Activated CD8-positive, alpha-beta memory T cell treated with anti-CD3 and anti-CD28 coated beads for 4 hours (primary cell): Measurements from ENCODE around the gene WFS1.

Experiments
- DNase-seq, 2 donors: peaks; one replicate each; pipeline ENCODE4 v3.0.0-alpha.2; 2020; ENCODE audit warnings: low read depth in 2 of 2

The WFS1 gene

DNA sequence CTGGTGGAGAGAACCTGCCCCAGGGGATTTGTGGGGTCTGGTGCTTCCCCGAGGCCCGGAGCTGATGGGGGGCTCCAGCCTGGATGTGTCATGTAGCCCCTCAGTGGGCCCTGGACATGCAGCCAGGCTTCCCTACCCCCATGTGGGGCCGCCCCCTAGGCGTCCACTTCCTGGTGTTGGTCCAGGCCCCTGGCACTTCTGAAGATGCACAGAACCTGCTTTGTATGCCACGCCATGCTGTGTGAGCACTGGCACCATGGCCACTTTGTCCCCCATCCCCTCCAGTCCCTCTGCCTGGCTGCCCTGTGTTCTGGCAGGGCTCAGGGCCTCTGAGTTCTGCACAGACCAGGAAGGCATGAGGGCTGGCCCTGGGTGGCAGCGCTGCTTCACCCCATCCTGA is 29.2 kb downstream of the WFS1 start:
- no peak for DNase-seq

DNA sequence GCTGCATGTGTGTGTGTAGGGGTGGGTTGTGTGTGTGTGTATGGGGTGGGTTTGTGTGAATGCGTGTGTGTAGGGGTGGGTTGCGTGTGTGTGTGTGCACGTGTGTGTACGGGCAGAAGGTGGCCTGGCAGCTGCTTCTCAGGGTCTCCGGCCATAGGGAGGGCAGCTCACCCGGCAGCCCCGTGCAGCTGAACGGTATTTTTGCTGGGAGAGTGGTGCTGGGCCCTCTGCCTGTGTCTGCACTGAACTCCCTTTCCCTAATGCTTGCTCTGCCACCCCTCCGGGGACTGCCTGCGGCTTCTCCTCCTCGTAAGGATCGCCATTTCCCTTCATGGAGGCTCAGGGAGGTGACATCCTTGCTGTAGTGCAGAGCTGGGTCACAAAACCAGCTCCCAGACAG is 30.2 kb downstream of the WFS1 start:
- DNase-seq = no peak

DNA sequence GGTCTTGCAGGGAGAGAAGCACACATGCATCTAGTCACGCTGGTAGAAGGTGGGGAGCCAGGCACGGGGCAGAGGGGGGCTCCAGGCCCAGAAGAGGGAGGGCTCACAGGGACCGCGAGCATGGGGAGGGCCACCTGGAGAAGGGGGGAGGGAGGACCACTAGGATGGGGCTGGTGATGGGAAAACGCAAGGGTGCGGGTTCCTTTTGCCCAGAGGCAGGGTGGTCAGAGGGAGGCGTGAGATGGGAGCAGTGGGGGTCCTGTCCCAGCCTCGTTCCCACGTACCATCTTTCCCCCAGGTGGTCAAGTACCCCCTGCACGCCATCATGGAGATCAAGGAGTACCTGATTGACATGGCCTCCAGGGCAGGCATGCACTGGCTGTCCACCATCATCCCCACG is 30.7 kb downstream of the WFS1 start:
- no peak for DNase-seq

DNA sequence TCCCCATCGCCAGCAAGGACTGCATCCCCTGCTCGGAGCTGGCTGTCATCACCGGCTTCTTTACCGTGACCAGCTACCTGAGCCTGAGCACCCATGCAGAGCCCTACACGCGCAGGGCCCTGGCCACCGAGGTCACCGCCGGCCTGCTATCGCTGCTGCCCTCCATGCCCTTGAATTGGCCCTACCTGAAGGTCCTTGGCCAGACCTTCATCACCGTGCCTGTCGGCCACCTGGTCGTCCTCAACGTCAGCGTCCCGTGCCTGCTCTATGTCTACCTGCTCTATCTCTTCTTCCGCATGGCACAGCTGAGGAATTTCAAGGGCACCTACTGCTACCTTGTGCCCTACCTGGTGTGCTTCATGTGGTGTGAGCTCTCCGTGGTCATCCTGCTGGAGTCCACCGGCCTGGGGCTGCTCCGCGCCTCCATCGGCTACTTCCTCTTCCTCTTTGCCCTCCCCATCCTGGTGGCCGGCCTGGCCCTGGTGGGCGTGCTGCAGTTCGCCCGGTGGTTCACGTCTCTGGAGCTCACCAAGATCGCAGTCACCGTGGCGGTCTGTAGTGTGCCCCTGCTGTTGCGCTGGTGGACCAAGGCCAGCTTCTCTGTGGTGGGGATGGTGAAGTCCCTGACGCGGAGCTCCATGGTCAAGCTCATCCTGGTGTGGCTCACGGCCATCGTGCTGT is 31.5 kb downstream of the WFS1 start:
- no peak for DNase-seq

DNA sequence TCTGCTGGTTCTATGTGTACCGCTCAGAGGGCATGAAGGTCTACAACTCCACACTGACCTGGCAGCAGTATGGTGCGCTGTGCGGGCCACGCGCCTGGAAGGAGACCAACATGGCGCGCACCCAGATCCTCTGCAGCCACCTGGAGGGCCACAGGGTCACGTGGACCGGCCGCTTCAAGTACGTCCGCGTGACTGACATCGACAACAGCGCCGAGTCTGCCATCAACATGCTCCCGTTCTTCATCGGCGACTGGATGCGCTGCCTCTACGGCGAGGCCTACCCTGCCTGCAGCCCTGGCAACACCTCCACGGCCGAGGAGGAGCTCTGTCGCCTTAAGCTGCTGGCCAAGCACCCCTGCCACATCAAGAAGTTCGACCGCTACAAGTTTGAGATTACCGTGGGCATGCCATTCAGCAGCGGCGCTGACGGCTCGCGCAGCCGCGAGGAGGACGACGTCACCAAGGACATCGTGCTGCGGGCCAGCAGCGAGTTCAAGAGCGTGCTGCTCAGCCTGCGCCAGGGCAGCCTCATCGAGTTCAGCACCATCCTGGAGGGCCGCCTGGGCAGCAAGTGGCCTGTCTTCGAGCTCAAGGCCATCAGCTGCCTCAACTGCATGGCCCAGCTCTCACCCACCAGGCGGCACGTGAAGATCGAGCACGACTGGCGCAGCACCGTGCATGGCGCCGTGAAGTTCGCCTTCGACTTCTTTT is 32.2 kb downstream of the WFS1 start:
- DNase-seq = no peak

DNA sequence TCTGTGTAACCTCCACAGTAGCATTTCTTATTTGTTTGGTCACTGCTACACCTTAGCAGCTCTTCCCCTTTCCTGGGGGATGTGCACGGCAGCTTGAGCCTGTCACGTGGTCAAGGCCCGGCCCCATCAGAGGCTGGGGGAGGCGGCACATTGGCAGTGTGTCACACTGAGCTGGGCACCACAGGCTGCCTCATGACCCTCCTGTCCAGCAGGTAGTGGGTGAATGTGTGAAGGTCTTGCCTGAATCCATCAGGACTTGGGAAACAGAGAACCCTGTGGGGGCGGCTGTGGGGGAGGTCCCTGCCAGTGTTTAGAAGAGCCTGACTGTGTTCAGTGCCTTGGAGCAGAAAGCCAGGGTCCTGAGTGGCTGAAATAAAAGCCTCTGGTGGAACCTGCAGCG is 33.2 kb downstream of the WFS1 start:
- no peak for DNase-seq

DNA sequence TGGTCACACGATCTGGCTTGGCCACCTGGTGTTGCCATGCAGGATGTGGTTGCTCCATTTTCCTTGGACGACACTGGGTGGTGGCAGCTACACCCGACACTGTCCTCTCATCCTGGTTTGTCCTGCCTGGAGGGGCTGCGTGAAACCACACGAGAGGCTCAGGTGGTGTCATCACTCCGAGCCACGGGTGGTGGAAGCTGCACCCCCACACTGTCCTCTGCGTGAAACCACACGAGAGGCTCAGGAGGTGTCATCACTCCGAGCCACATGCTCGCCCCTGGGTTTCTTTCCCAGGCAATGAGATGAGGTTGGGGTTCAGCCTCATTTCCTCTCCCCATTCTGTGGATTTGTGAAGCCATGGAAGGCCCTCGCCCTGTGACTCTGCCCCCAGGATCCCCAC is 34.3 kb downstream of the WFS1 start:
- DNase-seq = no peak

DNA sequence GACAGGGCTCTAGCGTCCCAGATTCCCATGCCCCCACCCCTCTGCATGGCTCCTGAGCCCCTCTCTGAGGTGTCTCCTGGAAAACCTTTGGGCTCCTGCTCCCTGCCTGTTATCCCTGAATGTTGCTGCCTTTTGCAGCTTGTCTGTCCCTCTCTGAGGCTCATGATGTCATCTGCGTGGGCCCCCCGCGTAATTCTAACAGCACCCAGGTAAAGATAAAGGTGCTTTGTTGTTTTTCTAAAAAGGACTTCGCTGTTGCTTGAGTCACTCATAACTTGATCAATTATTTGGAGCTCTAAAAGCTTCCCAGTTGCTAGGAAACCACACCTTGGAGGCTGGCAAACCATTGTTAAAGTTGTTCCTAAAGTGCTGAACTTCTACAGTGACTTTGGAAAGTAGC is 36.6 kb downstream of the WFS1 start:
- no peak for DNase-seq

DNA sequence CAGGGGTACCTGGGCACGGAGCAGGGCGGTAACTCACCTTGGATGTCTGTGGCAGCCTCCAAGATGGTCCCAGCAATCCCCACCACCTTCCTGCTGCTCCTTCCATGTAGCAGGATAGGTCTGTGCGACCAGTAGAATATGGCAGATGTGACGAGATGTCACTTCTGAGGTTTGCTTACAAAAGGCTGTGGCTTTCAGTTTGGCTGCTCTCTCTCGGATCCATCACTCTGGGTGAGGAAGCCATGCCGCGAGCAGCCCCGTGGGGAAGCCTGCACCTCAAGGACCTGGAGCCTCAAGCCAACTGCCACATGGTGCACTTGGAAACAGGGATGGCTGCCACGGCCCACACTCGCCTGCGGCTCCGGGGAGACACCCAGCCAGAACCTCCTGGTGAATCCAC is 37.6 kb downstream of the WFS1 start:
- no peak for DNase-seq

DNA sequence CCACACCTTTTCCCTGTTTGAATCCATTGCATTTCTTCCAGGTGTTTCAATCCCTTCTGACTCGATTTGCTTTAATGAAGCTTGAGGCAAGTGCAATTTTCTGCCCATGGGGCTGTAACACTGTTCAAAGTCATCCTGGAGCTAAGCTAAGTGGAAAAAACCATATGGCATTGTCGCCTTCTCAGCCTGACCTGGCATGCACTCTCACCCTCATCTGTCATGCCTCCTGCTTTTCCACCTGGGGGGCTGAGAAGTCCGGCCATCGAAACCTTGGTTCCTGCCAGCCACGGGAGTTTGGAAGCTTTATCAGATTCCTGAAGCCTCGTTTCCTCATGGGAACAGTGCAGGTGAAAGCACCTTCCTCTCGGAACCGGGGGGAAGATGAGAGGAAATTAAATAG is 38.2 kb downstream of the WFS1 start:
- no peak for DNase-seq

DNA sequence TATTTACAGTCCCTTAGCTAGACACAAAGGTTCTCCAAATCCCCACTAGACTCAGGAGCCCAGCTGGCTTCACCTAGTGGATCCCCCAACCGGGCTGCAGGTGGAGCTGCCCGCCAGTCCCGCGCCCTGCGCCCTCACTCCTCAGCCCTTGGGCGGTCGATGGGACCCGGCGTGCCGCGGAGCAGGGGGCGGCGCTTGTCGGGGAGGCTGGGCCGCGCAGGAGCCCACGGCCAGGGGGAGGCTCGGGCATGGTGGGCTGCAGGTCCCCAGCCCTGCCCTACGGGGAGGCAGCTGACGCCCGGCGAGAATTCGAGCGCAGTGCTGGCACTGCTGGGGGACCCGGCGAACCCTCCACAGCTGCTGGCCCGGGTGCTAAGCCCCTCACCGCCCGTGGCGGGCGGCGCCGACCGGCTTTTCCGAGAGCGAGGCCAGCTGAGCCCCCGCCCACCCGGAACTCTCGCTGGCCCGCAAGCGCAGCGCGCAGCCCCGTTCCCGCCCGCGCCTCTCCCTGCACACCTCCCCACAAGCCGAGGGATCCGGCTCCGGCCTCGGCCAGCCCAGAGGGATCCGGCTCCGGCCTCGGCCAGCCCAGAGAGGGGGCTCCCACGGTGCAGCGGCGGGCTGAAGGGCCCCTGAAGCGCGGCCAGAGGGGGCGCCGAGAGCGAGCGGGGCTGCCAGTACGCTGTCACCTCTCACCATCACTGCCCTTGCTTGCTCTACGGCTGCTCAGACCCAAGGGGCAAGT is 39.4 kb downstream of the WFS1 start:
- no peak for DNase-seq

DNA sequence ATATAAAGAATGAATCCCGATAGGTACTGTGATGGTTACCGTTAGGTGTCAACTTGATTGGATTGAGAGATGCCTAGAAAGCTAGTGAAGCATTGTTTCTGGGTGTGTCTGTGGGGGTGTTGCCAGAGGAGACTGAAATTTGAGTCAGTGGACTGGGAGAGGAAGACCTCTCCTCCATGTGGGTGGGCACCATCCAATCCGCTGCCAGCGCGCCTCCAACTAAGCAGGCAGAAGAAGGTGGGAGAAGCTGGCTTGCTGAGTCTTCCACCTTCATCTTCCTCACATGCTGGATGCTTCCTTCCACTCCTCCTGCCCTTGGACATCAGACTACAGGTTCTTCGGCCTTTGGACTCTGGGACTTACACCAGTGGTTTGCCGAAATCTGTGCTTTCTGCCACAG is 40.1 kb downstream of the WFS1 start:
- no peak for DNase-seq

DNA sequence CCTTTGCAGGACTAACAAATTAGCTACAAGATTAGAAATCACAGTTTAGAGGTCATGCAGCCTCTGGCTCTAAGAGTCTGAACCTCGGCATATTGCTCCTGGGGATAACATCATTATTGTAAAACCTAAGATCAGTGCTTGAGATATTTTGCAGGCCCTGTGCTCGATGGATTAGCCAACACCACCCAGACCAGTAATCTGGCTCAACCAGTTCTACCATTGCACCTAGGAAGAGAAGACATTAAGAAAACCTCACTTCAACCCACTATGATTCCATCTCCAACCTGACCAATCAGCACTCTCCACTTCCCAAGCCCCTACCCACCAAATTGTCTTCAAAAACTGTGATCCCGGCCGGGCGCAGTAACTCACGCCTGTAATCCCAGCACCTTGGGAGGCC is 43.6 kb downstream of the WFS1 start:
- no peak for DNase-seq

DNA sequence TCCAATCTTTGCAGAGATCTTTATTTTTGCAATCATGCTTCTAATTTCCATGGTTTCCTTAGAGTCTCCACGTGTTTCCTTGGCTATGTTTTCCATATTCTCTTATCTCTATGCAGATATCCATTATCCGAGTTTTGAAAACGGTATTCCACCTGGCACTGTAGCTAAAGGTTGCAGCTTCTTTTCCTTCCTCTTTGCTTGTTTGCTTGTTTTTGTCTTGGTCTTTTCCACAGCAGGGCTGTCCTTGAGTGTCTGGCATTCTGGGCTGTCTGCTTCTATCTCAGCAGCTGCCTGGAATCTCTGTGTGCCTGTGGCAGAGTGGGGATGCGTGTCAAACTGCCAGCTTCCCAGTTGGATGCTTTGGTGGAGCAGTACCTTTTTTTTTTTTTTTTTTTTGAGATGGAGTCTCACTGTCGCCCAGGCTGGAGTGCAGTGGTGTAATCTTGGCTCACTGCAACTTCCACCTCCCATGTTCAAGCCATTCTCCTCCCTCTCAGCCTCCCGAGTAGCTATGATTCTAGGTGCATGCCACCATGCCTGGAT is 46.9 kb downstream of the WFS1 start:
- no peak for DNase-seq

DNA sequence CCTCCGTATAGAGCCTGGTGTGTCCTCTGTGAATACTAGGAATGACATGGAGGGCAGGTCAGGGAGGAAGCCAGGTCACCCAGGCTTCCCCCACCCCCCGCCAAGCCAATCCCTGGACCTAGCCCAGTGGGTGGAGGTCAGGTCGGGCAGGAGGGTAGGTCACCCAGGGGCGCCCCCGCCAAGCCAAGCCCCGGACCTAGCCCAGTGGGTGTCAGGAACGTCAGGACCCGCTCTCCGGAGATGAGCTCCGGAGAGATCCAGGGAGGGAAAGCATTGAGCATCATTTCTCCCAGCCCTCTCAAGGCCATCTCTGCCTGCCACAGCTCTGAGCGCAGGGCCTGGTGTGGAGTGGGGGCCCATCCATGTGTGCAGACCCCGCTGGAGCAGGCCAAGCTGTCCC is 48.6 kb downstream of the WFS1 start:
- DNase-seq = no peak

DNA sequence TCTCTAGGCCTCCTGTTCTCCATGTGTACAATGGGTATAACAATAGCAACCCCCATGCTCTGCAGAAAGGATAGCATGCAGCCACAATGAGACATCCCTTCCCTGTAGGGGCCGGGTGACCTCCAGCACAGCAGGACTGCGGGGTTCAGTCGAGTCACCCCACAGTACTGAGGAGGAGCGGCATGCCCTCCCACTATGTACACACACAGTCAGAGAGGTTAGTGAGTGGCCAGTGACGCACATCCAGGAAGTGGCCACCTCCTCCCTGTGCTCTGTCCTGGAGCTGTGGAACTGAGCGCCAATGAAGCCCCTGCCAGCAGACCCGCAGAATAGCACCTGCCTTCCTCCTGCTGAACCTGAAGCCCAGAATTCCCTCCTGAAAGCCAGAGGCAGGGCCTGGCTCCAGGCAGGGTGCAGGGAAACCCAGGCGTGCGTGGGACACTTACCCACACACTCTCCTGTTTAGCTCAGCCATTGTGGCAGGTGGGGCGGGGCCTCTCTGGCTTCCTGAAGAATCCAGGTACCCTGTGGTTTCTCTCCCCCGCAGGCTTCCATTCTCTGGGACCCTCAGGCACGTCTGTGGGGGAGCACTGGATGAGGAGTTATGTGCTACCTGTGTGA is 50.0 kb downstream of the WFS1 start:
- no peak for DNase-seq

DNA sequence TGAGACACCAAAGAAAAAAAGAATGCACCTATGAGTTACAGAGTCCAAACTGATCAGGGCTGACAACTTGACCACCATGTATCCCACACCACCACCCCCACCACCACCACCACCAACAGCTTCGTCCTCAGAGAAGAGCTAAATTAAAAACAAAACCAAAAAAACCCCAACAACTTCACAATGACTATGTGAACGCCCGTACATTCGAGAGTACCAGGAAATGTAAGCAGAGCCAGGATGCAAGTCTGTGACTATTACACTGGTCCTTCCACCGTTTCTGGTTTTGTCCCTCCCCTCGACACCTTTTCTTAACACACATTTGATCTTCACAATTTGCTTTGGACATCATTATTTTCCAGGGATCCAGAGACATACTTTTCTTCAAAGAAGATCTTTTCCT is 51.0 kb downstream of the WFS1 start:
- DNase-seq = no peak

DNA sequence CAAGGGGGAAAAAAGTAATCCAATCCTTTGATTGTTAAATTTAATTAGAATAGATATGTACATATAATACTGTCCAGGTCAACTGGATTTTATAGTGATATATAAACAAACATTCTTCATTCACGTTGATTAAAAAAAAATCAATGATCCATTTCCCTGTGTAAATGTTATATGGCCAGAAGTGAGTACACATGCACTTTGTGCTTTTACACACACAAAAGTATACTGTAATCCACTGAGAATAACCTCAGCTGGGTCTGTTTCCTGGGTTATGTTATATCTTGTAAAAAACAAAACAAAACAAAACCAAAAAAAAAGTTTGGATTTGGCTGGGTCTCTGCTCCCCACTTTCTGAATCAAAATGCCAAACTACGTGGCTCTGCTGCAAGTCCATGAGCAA is 51.7 kb downstream of the WFS1 start:
- no peak for DNase-seq

DNA sequence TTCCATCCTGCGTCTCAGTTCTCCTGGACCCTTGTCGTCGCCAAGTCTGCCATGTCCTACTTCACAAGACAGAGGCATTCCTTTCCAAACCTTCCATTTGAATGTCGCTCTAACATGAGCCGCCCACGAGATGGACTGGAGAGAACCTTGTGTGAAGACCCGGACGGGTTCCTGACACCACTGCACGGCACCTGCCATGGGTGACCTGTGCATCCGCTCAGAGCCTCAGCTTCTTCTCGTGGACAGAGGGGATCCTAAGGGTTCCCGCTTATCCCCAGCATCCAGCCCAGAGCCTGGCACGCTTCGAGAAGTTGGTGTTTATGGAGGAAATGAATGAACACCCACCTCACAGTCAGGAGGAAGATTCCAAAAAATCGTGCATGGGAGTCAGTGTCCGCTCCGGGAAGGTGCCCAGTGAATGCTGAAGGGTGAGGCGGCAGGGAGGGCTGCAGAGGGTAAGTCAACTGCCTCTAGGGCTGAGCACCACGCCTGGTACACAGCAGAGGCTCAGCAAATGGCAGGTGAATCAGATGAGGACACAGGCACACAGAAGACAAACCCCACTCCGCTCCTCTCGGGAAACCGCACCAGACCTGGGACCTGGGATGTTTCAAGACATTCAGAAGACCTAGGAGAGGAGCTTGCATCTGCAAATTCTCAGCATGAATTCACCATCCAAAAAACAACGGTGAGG is 52.6 kb downstream of the WFS1 start:
- DNase-seq = no peak

DNA sequence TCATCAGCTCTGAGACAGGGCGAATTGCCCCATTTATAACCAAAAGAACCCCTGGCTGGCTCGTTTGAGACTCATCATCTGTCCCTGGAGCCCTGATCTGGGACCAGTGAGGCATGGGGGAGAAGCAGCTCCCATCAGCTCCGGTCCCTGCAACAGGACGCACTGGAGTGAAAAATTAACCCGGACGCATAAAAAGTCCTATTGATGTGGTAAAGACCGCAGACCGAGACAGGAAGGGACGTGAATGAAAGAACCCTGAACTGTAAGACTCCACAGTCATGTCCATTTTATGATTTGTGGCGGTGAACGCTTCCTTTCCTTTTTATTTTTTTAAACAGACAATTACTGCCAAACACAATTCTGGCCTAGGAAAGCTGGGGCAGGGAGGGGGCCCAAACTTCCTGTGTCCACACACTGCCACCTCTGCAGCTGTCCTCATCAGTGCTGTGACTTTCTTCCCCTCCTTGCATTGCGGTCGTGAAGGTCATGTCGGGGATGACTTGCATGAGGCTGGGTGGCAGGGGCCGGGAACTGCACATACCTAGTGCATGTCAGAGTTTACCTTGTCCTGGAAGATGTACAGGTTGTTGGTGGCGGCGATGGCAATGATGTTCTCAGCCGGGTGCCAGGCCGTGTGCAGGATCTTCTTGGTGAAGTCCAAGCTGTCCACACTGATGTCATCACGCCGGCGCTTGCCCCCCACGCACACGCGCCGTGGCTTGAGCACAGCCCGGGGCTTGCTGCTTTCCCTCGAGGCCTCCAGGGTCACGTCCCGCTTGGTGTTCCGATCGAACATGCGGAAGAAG is 53.3 kb downstream of the WFS1 start:
- DNase-seq = no peak

DNA sequence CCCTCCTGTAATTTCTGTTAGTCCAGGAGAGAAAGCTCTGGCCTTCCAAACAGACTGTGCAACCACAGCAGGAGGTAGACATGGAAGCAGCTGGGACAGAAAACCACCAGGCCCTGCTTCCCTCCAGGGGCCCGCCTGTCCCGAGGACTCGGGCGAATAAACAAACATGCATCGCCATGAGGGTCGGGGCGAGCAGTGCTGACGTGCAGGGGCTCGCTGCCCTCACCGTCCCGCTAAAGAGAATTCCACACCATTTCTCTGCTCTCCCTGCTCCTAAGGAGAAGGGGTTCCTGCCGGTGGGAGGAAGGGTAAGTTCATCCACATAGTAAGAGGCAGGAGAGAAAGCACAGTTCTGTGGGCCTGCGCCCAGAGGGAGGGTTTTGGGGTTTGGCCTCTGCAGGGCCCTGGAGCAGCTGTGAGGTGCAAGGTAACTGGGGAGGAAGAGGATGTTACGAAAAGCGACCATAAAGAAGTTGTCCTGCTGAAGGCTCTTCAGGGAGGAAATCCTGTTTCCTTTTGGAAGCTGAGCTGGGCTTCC is 54.9 kb downstream of the WFS1 start:
- no peak for DNase-seq
